Panc1 (cell line): ENCODE results near the gene CNMD. TPM values are rescaled to one million over a fixed set of nuclear protein-coding genes. Genes with fewer than 3 reads are reported as not detected.
"Not testable (repeated sequence)": the region's sequence is repeated elsewhere in the genome, so short reads cannot be mapped to it uniquely, and the experiment has no call there.

ENCODE experiments used
- ATAC-seq: fragments of 200-7000 bp; cut with Tn5 transposase; 2 replicates; pipeline ENCODE4 v1.9.1; 2020; ENCODE audit warnings: mild to moderate bottlenecking, moderate library complexity
- BruUV-seq: library from RNA; stranded (reverse); fragments of 400-500 nt; replicated peaks from 2 replicates; lab custom pipeline; 2021; lab: Mats Ljungman, UMichigan
- CTCF ChIA-PET: fragments of 300-600 bp; sonication (Branson Sonifier 250); formaldehyde crosslinking; loops from one replicate; lab custom pipeline; 2022; ENCODE audit warnings: antibody characterized with exemption; lab: Charles Lee
- POLR2A ChIA-PET: fragments of 300-600 bp; sonication (Branson Sonifier 250); formaldehyde crosslinking; loops from one replicate; lab custom pipeline; 2022; ENCODE audit warnings: antibody characterized with exemption; lab: Charles Lee
- DNase-seq: peaks from one replicate; pipeline ENCODE4 v3.0.0-alpha.2; 2010; ENCODE audit warnings: low read depth, low spot score
- H3K27ac ChIP-seq: 2 replicates; pipeline ENCODE4 v1.5.1; 2011; ENCODE audit warnings: mild to moderate bottlenecking, low read length, inconsistent platforms
- H3K27me3 ChIP-seq: fragments of 200-500 bp; sonication (Bioruptor generic); 2 replicates; pipeline ENCODE4 v1.6.0; 2014; ENCODE audit warnings: low read length, inconsistent platforms; ENCODE audit not compliant: control insufficient read depth, insufficient read depth
- H3K36me3 ChIP-seq: fragments of 200-500 bp; sonication (Bioruptor generic); 2 replicates; pipeline ENCODE4 v1.5.1; 2014; ENCODE audit warnings: inconsistent platforms, mild to moderate bottlenecking, low read length, moderate library complexity; ENCODE audit not compliant: control insufficient read depth, insufficient read depth
- H3K4me1 ChIP-seq: 2 replicates; pipeline ENCODE4 v1.5.1; 2011; ENCODE audit warnings: inconsistent platforms, mild to moderate bottlenecking, low read length, moderate library complexity; ENCODE audit not compliant: control insufficient read depth, insufficient read depth
- H3K4me3 ChIP-seq, 2 experiments: 2 replicates each; pipeline ENCODE4 v1.5.1; 2011 to 2012; ENCODE audit warnings: low read depth in 2 of 2, low read length in 2 of 2, mild to moderate bottlenecking in 2 of 2, inconsistent platforms in 1 of 2, moderate library complexity in 1 of 2
- H3K9me3 ChIP-seq: fragments of 200-500 bp; sonication (Bioruptor generic); 2 replicates; pipeline ENCODE4 v1.5.1; 2014; ENCODE audit warnings: low read depth, mild to moderate bottlenecking, inconsistent platforms, low read length, moderate library complexity; ENCODE audit not compliant: control insufficient read depth, insufficient read depth
- CTCF ChIP-seq: fragments of 450-650 bp; IDR thresholded peaks from 2 replicates; pipeline ENCODE4 v1.5.1; 2017; ENCODE audit warnings: mild to moderate bottlenecking
- POLR2AphosphoS5 ChIP-seq: IDR thresholded peaks from 2 replicates; pipeline ENCODE4 v1.6.1; 2012; ENCODE audit warnings: mild to moderate bottlenecking, low read depth, low read length, moderate library complexity
- SIN3A ChIP-seq: IDR thresholded peaks from 2 replicates; pipeline ENCODE4 v1.6.1; 2012; ENCODE audit warnings: low read depth, mild to moderate bottlenecking, low read length, moderate library complexity, borderline replicate concordance; ENCODE audit not compliant: insufficient read depth
- TCF7L2 ChIP-seq: IDR thresholded peaks from 2 replicates; pipeline ENCODE4 v1.6.1; 2011; ENCODE audit warnings: mild to moderate bottlenecking, low read depth, low read length, inconsistent platforms
- in situ Hi-C: cut with HindIII; loops from 2 replicates; pipeline ENCODE4 v1.10.0; 2016; ENCODE audit warnings: low sequenced_read_pairs, low pct_unique_long_range_greater_than_20kb
- intact Hi-C: fragments of 100-400 bp; cut with micrococcal nuclease; formaldehyde crosslinking; loops from one replicate; pipeline ENCODE4 v1.10.0; 2022; ENCODE audit not compliant: unreplicated experiment
- total RNA-seq: library from RNA; stranded (reverse); gene quantifications from one replicate; pipeline ENCODE4 v1.2.1, GENCODE V29; 2021; ENCODE audit not compliant: unreplicated experiment
- TF ChIP-seq, protein P1 (sequence below), 2 experiments: IDR thresholded peaks; 2 replicates each; pipeline ENCODE4 v1.6.1; 2011 to 2012; ENCODE audit warnings: low read depth in 2 of 2, control low read depth in 1 of 2, low read length in 1 of 2, mild to moderate bottlenecking in 1 of 2, moderate library complexity in 1 of 2; ENCODE audit not compliant: insufficient read depth in 1 of 2

Gene CNMD
- total RNA-seq, 1 experiment from 2014 or later = not detected

DNA sequence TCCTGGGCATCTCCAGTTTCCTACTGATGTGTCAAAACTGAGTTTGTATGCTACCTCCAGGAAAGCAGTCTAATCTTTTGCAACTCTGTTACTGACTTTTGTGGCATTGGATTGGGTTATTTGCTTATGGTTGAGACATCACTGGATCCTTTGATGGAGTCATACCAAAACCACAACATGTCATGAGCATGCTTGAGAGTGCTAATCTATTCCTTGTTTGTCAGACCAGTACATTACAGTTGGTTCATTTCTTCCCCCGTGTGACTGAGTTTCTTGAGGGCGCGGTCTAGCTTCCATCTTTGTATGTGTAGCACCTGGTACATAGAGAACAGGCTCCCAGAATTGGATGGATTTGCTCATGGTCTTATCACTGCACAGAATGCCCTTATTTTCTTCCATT, 43.8 kb downstream of the CNMD start:
- no peak for DNase-seq
- Histone ChIP-seq H3K4me3 (no peak overlapping the region), H3K27me3 (no peaks in the 10 kb centered on the region), H3K27ac (no peak overlapping the region), H3K4me1 (no peaks in the 10 kb centered on the region), H3K36me3 (no peaks in the 10 kb centered on the region), H3K9me3 (no peaks in the 10 kb centered on the region)
- no peak for ATAC-seq
- in situ Hi-C loops = no loop called here
- POLR2A ChIA-PET = no interaction called here
- intact Hi-C loops = no loop called here
- TF ChIP-seq SIN3A (no peak), TCF7L2 (no peak), CTCF (no peak), POLR2AphosphoS5 (no peak)
- TF ChIP-seq, protein P1, sequence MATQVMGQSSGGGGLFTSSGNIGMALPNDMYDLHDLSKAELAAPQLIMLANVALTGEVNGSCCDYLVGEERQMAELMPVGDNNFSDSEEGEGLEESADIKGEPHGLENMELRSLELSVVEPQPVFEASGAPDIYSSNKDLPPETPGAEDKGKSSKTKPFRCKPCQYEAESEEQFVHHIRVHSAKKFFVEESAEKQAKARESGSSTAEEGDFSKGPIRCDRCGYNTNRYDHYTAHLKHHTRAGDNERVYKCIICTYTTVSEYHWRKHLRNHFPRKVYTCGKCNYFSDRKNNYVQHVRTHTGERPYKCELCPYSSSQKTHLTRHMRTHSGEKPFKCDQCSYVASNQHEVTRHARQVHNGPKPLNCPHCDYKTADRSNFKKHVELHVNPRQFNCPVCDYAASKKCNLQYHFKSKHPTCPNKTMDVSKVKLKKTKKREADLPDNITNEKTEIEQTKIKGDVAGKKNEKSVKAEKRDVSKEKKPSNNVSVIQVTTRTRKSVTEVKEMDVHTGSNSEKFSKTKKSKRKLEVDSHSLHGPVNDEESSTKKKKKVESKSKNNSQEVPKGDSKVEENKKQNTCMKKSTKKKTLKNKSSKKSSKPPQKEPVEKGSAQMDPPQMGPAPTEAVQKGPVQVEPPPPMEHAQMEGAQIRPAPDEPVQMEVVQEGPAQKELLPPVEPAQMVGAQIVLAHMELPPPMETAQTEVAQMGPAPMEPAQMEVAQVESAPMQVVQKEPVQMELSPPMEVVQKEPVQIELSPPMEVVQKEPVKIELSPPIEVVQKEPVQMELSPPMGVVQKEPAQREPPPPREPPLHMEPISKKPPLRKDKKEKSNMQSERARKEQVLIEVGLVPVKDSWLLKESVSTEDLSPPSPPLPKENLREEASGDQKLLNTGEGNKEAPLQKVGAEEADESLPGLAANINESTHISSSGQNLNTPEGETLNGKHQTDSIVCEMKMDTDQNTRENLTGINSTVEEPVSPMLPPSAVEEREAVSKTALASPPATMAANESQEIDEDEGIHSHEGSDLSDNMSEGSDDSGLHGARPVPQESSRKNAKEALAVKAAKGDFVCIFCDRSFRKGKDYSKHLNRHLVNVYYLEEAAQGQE (IDR thresholded peaks at IDR 0.05; ENCODE audit: insufficient read depth in 1 of 2, low read depth in 2 of 2, low read length in 1 of 2) = no peak
- CTCF ChIA-PET = no interaction called here
- BruUV-seq = no TSS peak

DNA sequence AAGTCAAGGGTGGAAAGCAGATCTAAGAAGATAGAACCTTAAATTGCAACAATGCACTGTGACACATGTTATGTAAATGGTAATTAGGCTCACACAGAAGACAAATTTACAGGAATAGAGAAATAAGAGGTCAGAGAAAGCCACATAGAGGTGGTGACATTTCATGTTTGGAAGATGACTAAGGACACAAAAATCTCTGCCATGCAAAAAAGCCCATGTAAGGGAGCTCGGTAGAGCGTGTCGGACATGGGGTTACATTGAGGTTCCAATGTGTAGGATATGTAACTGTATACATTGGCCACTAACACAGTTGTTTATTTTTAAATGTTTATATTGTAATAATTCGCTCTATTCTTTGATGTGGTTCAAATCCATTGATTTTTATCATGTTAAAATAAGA, 53.2 kb downstream of the CNMD start:
- no TSS peak for BruUV-seq
- Histone ChIP-seq H3K27ac (no peak overlapping the region), H3K36me3 (peaks cover 7% of the 10 kb centered on the region), H3K4me3 (no peak overlapping the region), H3K4me1 (no peaks in the 10 kb centered on the region), H3K9me3 (no peaks in the 10 kb centered on the region), H3K27me3 (no peaks in the 10 kb centered on the region)
- ChIA-PET POLR2A (no interaction called here), CTCF (no interaction called here)
- in situ Hi-C loops (no loop called here), intact Hi-C loops (no loop called here)
- DNase-seq (no peak), ATAC-seq (no peak)
- TF ChIP-seq POLR2AphosphoS5 (no peak), TCF7L2 (no peak), SIN3A (no peak), CTCF (no peak)
- TF ChIP-seq, protein P1 (IDR thresholded peaks at IDR 0.05; ENCODE audit: insufficient read depth in 1 of 2, low read depth in 2 of 2, low read length in 1 of 2) = no peak

- ATAC-seq, intact Hi-C loops, H3K9me3 ChIP-seq, H3K27me3 ChIP-seq, H3K4me1 ChIP-seq, BruUV-seq, CTCF ChIA-PET, in situ Hi-C loops, H3K36me3 ChIP-seq, DNase-seq, POLR2A ChIA-PET, H3K4me3 ChIP-seq, H3K27ac ChIP-seq: not testable (repeated sequence)
These were observed 53.8 kb downstream of the CNMD start for GRCh38 chr13:52685806-52686205.
